ENCODE results near the gene CGNL1.

Gene CGNL1

DNA sequence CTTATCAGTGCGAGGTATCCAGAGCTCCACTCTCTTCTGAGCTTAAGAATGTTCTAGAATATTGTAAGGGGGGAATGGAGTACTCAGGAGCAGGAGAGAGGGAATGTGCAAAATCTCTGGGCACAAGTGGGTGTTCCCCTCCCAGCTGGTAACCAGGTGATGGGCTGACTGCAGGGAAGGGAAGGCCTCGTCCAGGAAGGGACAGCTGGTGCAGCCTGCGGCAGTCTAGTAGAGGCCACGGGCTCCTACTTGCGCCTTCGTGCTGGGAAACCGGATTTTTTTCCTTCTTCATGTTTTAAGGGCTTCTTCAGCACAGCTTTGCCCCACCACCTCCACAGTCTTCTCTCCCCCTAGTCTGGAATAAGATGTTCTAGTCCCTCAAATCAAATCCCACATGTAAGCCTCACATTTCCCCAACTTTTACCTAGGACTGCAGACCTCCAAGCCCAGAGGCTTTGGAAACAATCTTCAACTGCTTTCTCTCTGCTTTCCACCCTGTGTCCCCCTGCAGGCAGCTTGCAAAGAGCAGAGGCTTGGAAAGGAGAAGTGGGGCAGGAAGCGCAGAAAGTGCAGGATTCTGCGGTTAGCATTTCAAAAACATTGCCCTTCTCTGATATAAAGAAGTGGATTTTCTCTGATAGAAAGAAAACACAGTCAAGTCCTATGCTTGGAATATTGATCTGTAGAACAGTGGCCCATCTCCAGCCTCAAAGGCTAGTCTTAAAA, 11.9 kb upstream of the CGNL1 start:
- H3K27ac ChIP-seq, result no peak overlapping the region
- TF ChIP-seq, protein P1, sequence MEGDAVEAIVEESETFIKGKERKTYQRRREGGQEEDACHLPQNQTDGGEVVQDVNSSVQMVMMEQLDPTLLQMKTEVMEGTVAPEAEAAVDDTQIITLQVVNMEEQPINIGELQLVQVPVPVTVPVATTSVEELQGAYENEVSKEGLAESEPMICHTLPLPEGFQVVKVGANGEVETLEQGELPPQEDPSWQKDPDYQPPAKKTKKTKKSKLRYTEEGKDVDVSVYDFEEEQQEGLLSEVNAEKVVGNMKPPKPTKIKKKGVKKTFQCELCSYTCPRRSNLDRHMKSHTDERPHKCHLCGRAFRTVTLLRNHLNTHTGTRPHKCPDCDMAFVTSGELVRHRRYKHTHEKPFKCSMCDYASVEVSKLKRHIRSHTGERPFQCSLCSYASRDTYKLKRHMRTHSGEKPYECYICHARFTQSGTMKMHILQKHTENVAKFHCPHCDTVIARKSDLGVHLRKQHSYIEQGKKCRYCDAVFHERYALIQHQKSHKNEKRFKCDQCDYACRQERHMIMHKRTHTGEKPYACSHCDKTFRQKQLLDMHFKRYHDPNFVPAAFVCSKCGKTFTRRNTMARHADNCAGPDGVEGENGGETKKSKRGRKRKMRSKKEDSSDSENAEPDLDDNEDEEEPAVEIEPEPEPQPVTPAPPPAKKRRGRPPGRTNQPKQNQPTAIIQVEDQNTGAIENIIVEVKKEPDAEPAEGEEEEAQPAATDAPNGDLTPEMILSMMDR (conservative IDR thresholded peaks at IDR 0.05; ENCODE audit: low read depth, low read length), result no peak
- no peak overlapping the region for H3K9ac ChIP-seq
- no peaks in the 10 kb centered on the region for H3K4me1 ChIP-seq (ENCODE audit: low read depth, poor library complexity, severe bottlenecking)
- H3K4me3 ChIP-seq (IDR thresholded peaks at IDR 0.05; ENCODE audit: insufficient read depth, low read depth, low read length), result no peak overlapping the region
- H3K36me3 ChIP-seq (ENCODE audit: insufficient read depth), result no peaks in the 10 kb centered on the region
- H3K27me3 ChIP-seq (ENCODE audit: insufficient read depth, low read depth), result no peaks in the 10 kb centered on the region
- no peak overlapping the region for H3K4me2 ChIP-seq
- no peak overlapping the region for H2AFZ ChIP-seq (ENCODE audit: low read depth)
- no peaks in the 10 kb centered on the region for H4K20me1 ChIP-seq (ENCODE audit: insufficient read depth)
- H3K79me2 ChIP-seq (ENCODE audit: insufficient read depth, low read depth), result no peaks in the 10 kb centered on the region

DNA sequence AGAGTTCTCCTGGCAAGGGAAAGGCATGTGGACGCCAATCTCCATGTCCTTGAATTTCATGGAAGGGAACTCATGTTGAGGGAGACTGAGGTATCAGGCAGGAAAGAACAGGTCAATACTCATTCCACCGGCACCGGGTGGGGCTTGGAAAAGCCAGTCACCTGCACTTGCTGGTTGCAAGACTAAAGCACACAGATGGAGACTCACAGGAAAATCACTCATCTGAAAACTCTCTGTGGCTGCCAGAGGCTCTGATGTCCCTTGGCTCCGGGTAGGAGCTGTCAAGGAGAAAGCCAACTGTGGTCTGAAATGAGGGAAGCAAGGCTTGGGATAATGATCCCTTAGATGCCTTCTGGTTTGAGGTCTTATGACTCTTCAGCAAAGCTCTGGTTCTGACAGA, 8.7 kb upstream of the CGNL1 start:
- Histone ChIP-seq H3K4me1 (ENCODE audit: low read depth, poor library complexity, severe bottlenecking) (no peaks in the 10 kb centered on the region), H3K36me3 (ENCODE audit: insufficient read depth) (no peaks in the 10 kb centered on the region), H3K27me3 (ENCODE audit: insufficient read depth, low read depth) (no peaks in the 10 kb centered on the region), H3K27ac (no peak overlapping the region), H4K20me1 (ENCODE audit: insufficient read depth) (no peaks in the 10 kb centered on the region), H3K79me2 (ENCODE audit: insufficient read depth, low read depth) (no peaks in the 10 kb centered on the region), H2AFZ (ENCODE audit: low read depth) (no peak overlapping the region), H3K4me2 (no peak overlapping the region), H3K9ac (no peak overlapping the region), H3K4me3 (IDR thresholded peaks at IDR 0.05; ENCODE audit: insufficient read depth, low read depth, low read length) (no peak overlapping the region)
- TF ChIP-seq, protein P1 (conservative IDR thresholded peaks at IDR 0.05; ENCODE audit: low read depth, low read length), result no peak

DNA sequence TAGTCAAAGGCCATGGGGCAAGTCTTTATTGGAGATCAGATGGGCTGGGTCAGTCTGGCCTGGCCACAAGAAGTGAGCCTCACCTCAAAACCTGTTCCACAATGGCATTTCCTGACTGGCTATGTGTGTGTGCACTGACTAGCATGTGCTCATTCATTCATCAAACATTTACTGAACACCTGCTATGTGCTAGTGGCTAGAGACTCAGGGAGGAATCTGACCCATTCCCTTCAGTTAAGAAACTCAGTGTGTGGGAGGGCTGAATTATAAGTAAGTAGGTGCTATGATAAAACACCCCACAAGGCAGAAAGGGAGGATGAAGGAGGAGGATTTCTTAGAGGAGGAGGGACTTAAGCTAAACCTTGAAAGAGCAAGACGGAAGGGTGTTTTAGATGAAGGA, 5.4 kb upstream of the CGNL1 start:
- Histone ChIP-seq H4K20me1 (ENCODE audit: insufficient read depth) (no peaks in the 10 kb centered on the region), H3K36me3 (ENCODE audit: insufficient read depth) (no peaks in the 10 kb centered on the region), H3K27me3 (ENCODE audit: insufficient read depth, low read depth) (no peaks in the 10 kb centered on the region), H3K4me1 (ENCODE audit: low read depth, poor library complexity, severe bottlenecking) (no peaks in the 10 kb centered on the region), H3K4me3 (IDR thresholded peaks at IDR 0.05; ENCODE audit: insufficient read depth, low read depth, low read length) (no peak overlapping the region), H3K79me2 (ENCODE audit: insufficient read depth, low read depth) (no peaks in the 10 kb centered on the region), H2AFZ (ENCODE audit: low read depth) (no peak overlapping the region), H3K4me2 (no peak overlapping the region), H3K9ac (no peak overlapping the region), H3K27ac (no peak overlapping the region)
- TF ChIP-seq, protein P1 (conservative IDR thresholded peaks at IDR 0.05; ENCODE audit: low read depth, low read length), result no peak

DNA sequence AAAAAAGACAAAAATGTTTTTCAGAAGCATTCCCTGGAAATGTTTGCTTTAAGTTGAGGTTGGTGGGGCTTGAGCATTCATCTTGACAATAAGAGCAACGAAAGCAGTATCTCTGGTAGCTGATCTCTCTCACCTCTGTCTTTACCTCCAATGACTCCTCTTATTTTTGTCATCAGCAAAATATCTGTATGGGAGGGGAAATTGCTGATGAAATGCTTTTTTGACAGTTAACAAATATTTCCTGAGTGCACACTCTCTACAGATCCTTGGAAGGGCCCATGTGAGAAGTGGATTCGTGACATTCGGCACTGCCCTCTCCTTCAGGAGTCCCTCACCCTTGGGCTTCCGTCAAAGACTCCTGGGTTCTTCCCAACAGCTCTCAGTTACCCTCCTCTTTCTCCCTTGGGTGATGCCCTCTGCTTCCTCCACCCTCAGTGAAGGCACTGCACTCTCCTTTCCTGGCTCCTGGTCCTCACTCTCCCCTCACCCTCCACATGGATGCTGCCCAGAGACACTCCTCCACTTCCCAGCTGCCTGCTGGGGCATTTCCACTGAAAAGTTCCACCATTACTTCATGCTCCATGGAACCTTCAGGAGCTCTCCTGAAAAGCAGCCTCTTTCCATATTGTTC, 2.9 kb upstream of the CGNL1 start:
- Histone ChIP-seq H3K27ac (no peak overlapping the region), H3K27me3 (ENCODE audit: insufficient read depth, low read depth) (no peaks in the 10 kb centered on the region), H3K9ac (no peak overlapping the region), H3K79me2 (ENCODE audit: insufficient read depth, low read depth) (no peaks in the 10 kb centered on the region), H3K4me1 (ENCODE audit: low read depth, poor library complexity, severe bottlenecking) (no peaks in the 10 kb centered on the region), H3K4me2 (no peak overlapping the region), H3K36me3 (ENCODE audit: insufficient read depth) (no peaks in the 10 kb centered on the region), H3K4me3 (IDR thresholded peaks at IDR 0.05; ENCODE audit: insufficient read depth, low read depth, low read length) (no peak overlapping the region), H2AFZ (ENCODE audit: low read depth) (no peak overlapping the region), H4K20me1 (ENCODE audit: insufficient read depth) (no peaks in the 10 kb centered on the region)
- TF ChIP-seq, protein P1 (conservative IDR thresholded peaks at IDR 0.05; ENCODE audit: low read depth, low read length), result no peak

All from KMS-11 (cell line).